Sigmoid colon (tissue), 7 donors: Measurements from ENCODE around the gene FBXW5. TPM values are rescaled to one million over a fixed set of nuclear protein-coding genes. Genes with fewer than 3 reads are reported as not detected.

Source experiments
- DNase-seq: peaks from one replicate; pipeline ENCODE4 v3.0.0-alpha.2; 2019
- H3K27ac ChIP-seq, 4 donors: fragments of 200-600 bp; sonication (generic); one replicate each; pipeline ENCODE4 v1.5.1; 2016 to 2019; ENCODE audit warnings: mild to moderate bottlenecking in 1 of 4
- H3K27me3 ChIP-seq, 3 donors: fragments of 200-600 bp; sonication (generic); one replicate each; pipeline ENCODE4 v1.5.1; 2019; ENCODE audit warnings: mild to moderate bottlenecking in 1 of 3
- H3K36me3 ChIP-seq, 4 donors: fragments of 200-600 bp; sonication (generic); one replicate each; pipeline ENCODE4 v1.5.1; 2016 to 2019
- H3K4me1 ChIP-seq, 4 donors: fragments of 200-600 bp; sonication (generic); one replicate each; pipeline ENCODE4 v1.5.1; 2017 to 2019
- H3K4me3 ChIP-seq, 4 donors: fragments of 200-600 bp; sonication (generic); one replicate each; pipeline ENCODE4 v1.5.1; 2017 to 2019; ENCODE audit warnings: mild to moderate bottlenecking in 2 of 4, moderate library complexity in 1 of 4
- H3K9me3 ChIP-seq, 4 donors: fragments of 200-600 bp in 3 of 4; sonication (generic) in 3 of 4; one replicate each; pipeline versions ENCODE4 v1.5.1 to v1.6.1; 2013 to 2019
- CTCF ChIP-seq, 4 experiments: fragments of 450-650 bp in 3 of 4; fragments of 200-600 bp in 1 of 4; IDR thresholded peaks; one replicate each; pipeline ENCODE4 v1.5.1; 2016 to 2019; ENCODE audit warnings: antibody characterized with exemption in 4 of 4, mild to moderate bottlenecking in 3 of 4, moderate library complexity in 2 of 4
- EP300 ChIP-seq, 4 donors: sonication (generic); formaldehyde crosslinking; IDR thresholded peaks; one replicate each; pipeline ENCODE4 v1.6.1; 2017; ENCODE audit warnings: antibody characterized with exemption in 4 of 4
- POLR2A ChIP-seq, 2 donors: fragments of 450-650 bp; IDR thresholded peaks; one replicate each; pipeline ENCODE4 v1.6.1; 2016; ENCODE audit warnings: antibody characterized with exemption in 2 of 2, mild to moderate bottlenecking in 2 of 2, moderate library complexity in 2 of 2
- POLR2AphosphoS5 ChIP-seq, 4 donors: sonication (generic); formaldehyde crosslinking; IDR thresholded peaks; one replicate each; pipeline ENCODE4 v1.6.1; 2017; ENCODE audit warnings: antibody characterized with exemption in 4 of 4
- WGBS, 2 donors: extraction: QIAGEN DNeasy Blood & Tissue Kit; methylation state at CpG; one replicate each; pipeline ENCODE4 v1.1.7; 2013; 5-methylcytosine and 5-hydroxymethylcytosine counted together
- intact Hi-C: fragments of 100-400 bp; cut with DNase I; formaldehyde crosslinking; loops from one replicate; pipeline ENCODE4 v1.15.1; 2023
- polyA plus RNA-seq, 3 donors: library from polyadenylated mRNA; stranded (reverse); fragments of 200-250 nt; gene quantifications; one replicate each; pipeline ENCODE4 v1.2.3, GENCODE V29; 2013
- total RNA-seq, 4 donors: library from RNA; depleted of rRNA; stranded (reverse); fragments of >200 nt; gene quantifications; one replicate each; pipeline ENCODE4 v1.1.0, GENCODE V29; 2016
- donor health status: healthy with polysubstance abuse.
- donor health status: Bipolar disorder and iron deficiency.
- donor health status: healthy.

Gene FBXW5
- total and polyA plus RNA-seq, 7 donors = 147 to 202 (median 170) TPM

GRCh38 chr9:136937186-136938001 lies 7.1 kb downstream of the FBXW5 start:
- intact Hi-C loops = no loop called here
- Histone ChIP-seq H3K4me1 (peaks cover 0 to 7% (median under 1%) of the 10 kb centered on the region in 4 donors), H3K36me3 (peaks cover 28 to 49% (median 34%) of the 10 kb centered on the region in 4 donors), H3K4me3 (no peak overlapping the region), H3K27me3 (no peaks in the 10 kb centered on the region), H3K27ac (no peak overlapping the region), H3K9me3 (no peaks in the 10 kb centered on the region)
- WGBS, 2 donors = 89 to 93% methylated on average over 15 of the region's 15 CpGs
- TF ChIP-seq POLR2A (IDR thresholded peaks at IDR 0.05) (no peak), POLR2AphosphoS5 (IDR thresholded peaks at IDR 0.05) (no peak), EP300 (IDR thresholded peaks at IDR 0.05) (no peak), CTCF (IDR thresholded peaks at IDR 0.05) (no peak)
- no peak for DNase-seq

DNA sequence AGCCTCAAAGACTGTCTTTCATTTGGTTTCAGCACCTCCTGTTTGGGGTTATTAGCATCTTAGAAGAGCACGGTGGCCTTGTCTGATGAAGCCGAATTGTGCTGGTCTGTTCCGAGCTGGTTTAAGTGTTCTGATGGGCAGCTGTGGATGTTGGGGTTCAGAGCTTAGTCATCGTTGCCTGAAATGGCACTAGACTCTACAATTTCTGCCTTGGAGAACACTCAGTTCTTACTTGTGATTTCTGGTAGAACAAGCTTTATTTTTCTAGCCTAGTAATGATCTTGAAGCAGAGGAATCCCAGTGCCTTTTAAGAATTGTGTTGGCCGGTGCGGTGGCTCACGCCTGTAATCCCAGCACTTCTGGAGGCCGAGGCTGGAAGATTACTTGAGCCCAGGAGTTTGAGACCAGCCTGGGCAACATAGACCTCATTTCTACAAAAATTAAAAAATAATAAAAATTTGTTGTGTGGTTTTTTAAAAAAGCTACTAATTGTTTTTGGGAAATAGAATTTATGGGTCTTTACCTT lies 7.8 kb downstream of the FBXW5 start:
- 93 to 95% methylated on average over 8 of the region's 8 CpGs for WGBS, 2 donors

GRCh38 chr9:136935651-136936050 lies 8.9 kb downstream of the FBXW5 start:
- Histone ChIP-seq H3K27me3 (no peaks in the 10 kb centered on the region), H3K4me1 (no peaks in the 10 kb centered on the region), H3K9me3 (no peaks in the 10 kb centered on the region), H3K4me3 (no peak overlapping the region), H3K27ac (no peak overlapping the region), H3K36me3 (peaks cover 10 to 31% (median 17%) of the 10 kb centered on the region in 4 donors)
- intact Hi-C loops = no loop called here
- no peak for DNase-seq
- TF ChIP-seq POLR2AphosphoS5 (IDR thresholded peaks at IDR 0.05) (no peak), EP300 (IDR thresholded peaks at IDR 0.05) (no peak), POLR2A (IDR thresholded peaks at IDR 0.05) (no peak), CTCF (IDR thresholded peaks at IDR 0.05) (no peak)
- WGBS, 2 donors = 84 to 90% methylated on average over 3 of the region's 3 CpGs

More for the DNA sequence above, 7.8 kb downstream of the FBXW5 start:
- Histone ChIP-seq H3K27ac (no peak overlapping the region), H3K27me3 (no peaks in the 10 kb centered on the region), H3K4me3 (no peak overlapping the region), H3K9me3 (no peaks in the 10 kb centered on the region), H3K4me1 (peaks cover 0 to under 1% (median 0%) of the 10 kb centered on the region in 4 donors), H3K36me3 (peaks cover 21 to 42% (median 27%) of the 10 kb centered on the region in 4 donors)
- TF ChIP-seq POLR2AphosphoS5 (IDR thresholded peaks at IDR 0.05) (no peak), EP300 (IDR thresholded peaks at IDR 0.05) (no peak), POLR2A (IDR thresholded peaks at IDR 0.05) (no peak), CTCF (IDR thresholded peaks at IDR 0.05) (no peak)
- no peak for DNase-seq
- intact Hi-C loops = no loop called here

GRCh38 chr9:136934277-136934676 lies 10.3 kb downstream of the FBXW5 start:
- DNase-seq = no peak
- H3K4me1 ChIP-seq = no peaks in the 10 kb centered on the region
- no peak for TF ChIP-seq POLR2AphosphoS5 (IDR thresholded peaks at IDR 0.05)
- TF ChIP-seq POLR2A (IDR thresholded peaks at IDR 0.05) = no peak
- TF ChIP-seq CTCF (IDR thresholded peaks at IDR 0.05) = no peak
- TF ChIP-seq EP300 (IDR thresholded peaks at IDR 0.05) = no peak
- intact Hi-C loops = no loop called here
- H3K27ac ChIP-seq = no peak overlapping the region
- no peak overlapping the region for H3K4me3 ChIP-seq
- peaks cover 0 to 18% (median 3%) of the 10 kb centered on the region in 4 donors for H3K36me3 ChIP-seq
- H3K9me3 ChIP-seq = no peaks in the 10 kb centered on the region
- WGBS, 2 donors = 81 to 90% methylated on average over 3 of the region's 3 CpGs
- no peaks in the 10 kb centered on the region for H3K27me3 ChIP-seq
